ENCODE data around the gene NR2C2.

The NR2C2 gene

GRCh38 chr3:14947100-14947885 is at the start of gene NR2C2:
NR2C2 (plus strand) TSS chr3:14947583; CDS start chr3:15003915, 56,332 bp downstream.
- in situ Hi-C loops (cut with MboI; ENCODE audit: low sequenced_read_pairs), result loop anchor here (25.0 kb wide), 1 partner anchor 465 kb away; no protein-coding TSS in a partner anchor

GRCh38 chr3:14898929-14899328 is 48.5 kb upstream of the NR2C2 start:
- in situ Hi-C loops (cut with MboI; ENCODE audit: low sequenced_read_pairs), result no loop called here

- in situ Hi-C loops (cut with MboI; ENCODE audit: low sequenced_read_pairs), result loop anchor here (25.0 kb wide), 1 partner anchor 388 kb away; no protein-coding TSS in a partner anchor
Observed at GRCh38 chr3:14899993-14900618, 47.3 kb upstream of the NR2C2 start.

GRCh38 chr3:14900881-14901873 is 46.2 kb upstream of the NR2C2 start:
- in situ Hi-C loops (cut with MboI; ENCODE audit: low sequenced_read_pairs), result loop anchor here (25.0 kb wide), 1 partner anchor 389 kb away; no protein-coding TSS in a partner anchor

- in situ Hi-C loops (cut with MboI; ENCODE audit: low sequenced_read_pairs), result loop anchor here (25.0 kb wide), 1 partner anchor 390 kb away; no protein-coding TSS in a partner anchor
Observed at GRCh38 chr3:14902719-14903118, 44.7 kb upstream of the NR2C2 start.

GRCh38 chr3:14903501-14903900 is 43.9 kb upstream of the NR2C2 start:
- in situ Hi-C loops (cut with MboI; ENCODE audit: low sequenced_read_pairs), result loop anchor here (25.0 kb wide), 1 partner anchor 391 kb away; no protein-coding TSS in a partner anchor

- in situ Hi-C loops (cut with MboI; ENCODE audit: low sequenced_read_pairs), result loop anchor here (25.0 kb wide), 1 partner anchor 393 kb away; no protein-coding TSS in a partner anchor
Observed at GRCh38 chr3:14905055-14905657, 42.2 kb upstream of the NR2C2 start.

- in situ Hi-C loops (cut with MboI; ENCODE audit: low sequenced_read_pairs), result loop anchor here (25.0 kb wide), 1 partner anchor 394 kb away; no protein-coding TSS in a partner anchor
Observed at GRCh38 chr3:14906355-14906971, 40.9 kb upstream of the NR2C2 start.

GRCh38 chr3:14907043-14907966 is 40.1 kb upstream of the NR2C2 start:
- in situ Hi-C loops (cut with MboI; ENCODE audit: low sequenced_read_pairs), result loop anchor here (25.0 kb wide), 1 partner anchor 395 kb away; no protein-coding TSS in a partner anchor

- in situ Hi-C loops (cut with MboI; ENCODE audit: low sequenced_read_pairs), result loop anchor here (25.0 kb wide), 1 partner anchor 397 kb away; no protein-coding TSS in a partner anchor
Observed at GRCh38 chr3:14909250-14909649, 38.1 kb upstream of the NR2C2 start.

GRCh38 chr3:14911651-14912050 is 35.7 kb upstream of the NR2C2 start:
- in situ Hi-C loops (cut with MboI; ENCODE audit: low sequenced_read_pairs), result loop anchor here (25.0 kb wide), 1 partner anchor 399 kb away; no protein-coding TSS in a partner anchor

- in situ Hi-C loops (cut with MboI; ENCODE audit: low sequenced_read_pairs), result loop anchor here (25.0 kb wide), 1 partner anchor 401 kb away; no protein-coding TSS in a partner anchor
Observed at GRCh38 chr3:14913071-14913925, 34.1 kb upstream of the NR2C2 start.

- in situ Hi-C loops (cut with MboI; ENCODE audit: low sequenced_read_pairs), result loop anchor here (25.0 kb wide), 1 partner anchor 402 kb away; no protein-coding TSS in a partner anchor
Observed at GRCh38 chr3:14913926-14914778, 33.2 kb upstream of the NR2C2 start.

GRCh38 chr3:14914779-14915117 is 32.6 kb upstream of the NR2C2 start:
- in situ Hi-C loops (cut with MboI; ENCODE audit: low sequenced_read_pairs), result loop anchor here (25.0 kb wide), 1 partner anchor 402 kb away; no protein-coding TSS in a partner anchor

- in situ Hi-C loops (cut with MboI; ENCODE audit: low sequenced_read_pairs), result loop anchor here (25.0 kb wide), 1 partner anchor 403 kb away; no protein-coding TSS in a partner anchor
Observed at GRCh38 chr3:14915636-14916222, 31.7 kb upstream of the NR2C2 start.

- in situ Hi-C loops (cut with MboI; ENCODE audit: low sequenced_read_pairs), result loop anchor here (25.0 kb wide), 1 partner anchor 406 kb away; no protein-coding TSS in a partner anchor
Observed at GRCh38 chr3:14918356-14918860, 29.0 kb upstream of the NR2C2 start.
